Activated CD8-positive, alpha-beta T cell treated with anti-CD3 and anti-CD28 coated beads for 36 hours (primary cell): Measurements from ENCODE around the gene IPO5. TPM values are rescaled to one million over a fixed set of nuclear protein-coding genes. Genes with fewer than 3 reads are reported as not detected.
A peak's percentile ranks its signal among the peaks of the same experiment; 100 is the strongest.

Experiments used
- ATAC-seq: fragments of 200-7000 bp; cut with Tn5 transposase; one replicate; pipeline ENCODE4 v1.10.0; 2021; ENCODE audit warnings: mild to moderate bottlenecking, moderate library complexity
- CTCF ChIA-PET: fragments of 350-600 bp; sonication (Branson Sonifier 250); formaldehyde crosslinking; loops from one replicate; lab custom pipeline; 2021; ENCODE audit warnings: antibody characterized with exemption; lab: Charles Lee
- POLR2A ChIA-PET: fragments of 350-600 bp; sonication (Branson Sonifier 250); formaldehyde crosslinking; loops from one replicate; lab custom pipeline; 2021; ENCODE audit warnings: antibody characterized with exemption; lab: Charles Lee
- DNase-seq: peaks from one replicate; pipeline ENCODE4 v3.0.0-alpha.2; 2020
- H3K27ac Mint-ChIP-seq: one replicate; pipeline ENCODE4 v1.8.0; 2021; ENCODE audit warnings: mild to moderate bottlenecking, mixed read lengths
- H3K27me3 Mint-ChIP-seq: one replicate; pipeline ENCODE4 v1.8.0; 2021; ENCODE audit warnings: mixed read lengths
- H3K36me3 Mint-ChIP-seq: one replicate; pipeline ENCODE4 v1.8.0; 2021; ENCODE audit warnings: low read depth, mixed read lengths
- H3K4me1 Mint-ChIP-seq: one replicate; pipeline ENCODE4 v1.8.0; 2021; ENCODE audit warnings: low read depth, mixed read lengths
- H3K4me3 Mint-ChIP-seq: one replicate; pipeline ENCODE4 v1.8.0; 2021; ENCODE audit warnings: mild to moderate bottlenecking, moderate library complexity, mixed read lengths
- H3K9me3 Mint-ChIP-seq: one replicate; pipeline ENCODE4 v1.8.0; 2021; ENCODE audit warnings: mixed read lengths
- intact Hi-C: fragments of 100-400 bp; cut with micrococcal nuclease; formaldehyde crosslinking; loops from one replicate; pipeline ENCODE4 v1.10.0; 2022
- total RNA-seq, 2 experiments: library from RNA; stranded (reverse); gene quantifications; one replicate each; pipeline ENCODE4 v1.2.3, GENCODE V29; 2021
- TF ChIP-seq, protein P1 (sequence below): fragments of 200-600 bp; IDR thresholded peaks from one replicate; pipeline ENCODE4 v1.8.0; 2022; ENCODE audit warnings: antibody characterized with exemption, mild to moderate bottlenecking

IPO5 gene
- total RNA-seq, 2 experiments from 2014 or later: 242 to 250 TPM

DNA sequence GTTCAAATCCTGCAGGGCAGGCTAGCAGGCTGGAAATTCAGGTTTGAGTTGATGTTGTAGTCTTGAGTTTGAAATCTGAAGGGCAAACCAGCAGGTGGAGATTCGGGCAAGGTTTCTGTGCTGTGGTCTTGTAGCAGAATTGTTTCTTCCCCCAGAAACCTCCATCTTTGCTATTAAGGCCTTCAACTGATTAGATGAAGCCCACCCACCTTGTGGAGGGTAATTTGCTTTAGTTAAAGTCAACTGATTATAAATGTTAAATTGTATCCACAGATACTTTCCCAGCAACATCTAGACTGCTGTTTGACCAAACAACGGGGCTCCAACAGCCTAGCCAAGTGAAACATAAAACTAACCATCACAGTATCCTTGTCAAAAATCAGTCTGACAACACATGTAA, 9.4 kb downstream of the IPO5 start:
- no peak for ATAC-seq
- H3K4me1 Mint-ChIP-seq: no peaks in the 10 kb centered on the region
- no peaks in the 10 kb centered on the region for H3K36me3 Mint-ChIP-seq
- POLR2A ChIA-PET: no interaction called here
- no peak overlapping the region for H3K27ac Mint-ChIP-seq
- intact Hi-C loops: no loop called here
- no peak for DNase-seq
- TF ChIP-seq, protein P1, sequence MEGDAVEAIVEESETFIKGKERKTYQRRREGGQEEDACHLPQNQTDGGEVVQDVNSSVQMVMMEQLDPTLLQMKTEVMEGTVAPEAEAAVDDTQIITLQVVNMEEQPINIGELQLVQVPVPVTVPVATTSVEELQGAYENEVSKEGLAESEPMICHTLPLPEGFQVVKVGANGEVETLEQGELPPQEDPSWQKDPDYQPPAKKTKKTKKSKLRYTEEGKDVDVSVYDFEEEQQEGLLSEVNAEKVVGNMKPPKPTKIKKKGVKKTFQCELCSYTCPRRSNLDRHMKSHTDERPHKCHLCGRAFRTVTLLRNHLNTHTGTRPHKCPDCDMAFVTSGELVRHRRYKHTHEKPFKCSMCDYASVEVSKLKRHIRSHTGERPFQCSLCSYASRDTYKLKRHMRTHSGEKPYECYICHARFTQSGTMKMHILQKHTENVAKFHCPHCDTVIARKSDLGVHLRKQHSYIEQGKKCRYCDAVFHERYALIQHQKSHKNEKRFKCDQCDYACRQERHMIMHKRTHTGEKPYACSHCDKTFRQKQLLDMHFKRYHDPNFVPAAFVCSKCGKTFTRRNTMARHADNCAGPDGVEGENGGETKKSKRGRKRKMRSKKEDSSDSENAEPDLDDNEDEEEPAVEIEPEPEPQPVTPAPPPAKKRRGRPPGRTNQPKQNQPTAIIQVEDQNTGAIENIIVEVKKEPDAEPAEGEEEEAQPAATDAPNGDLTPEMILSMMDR: no peak
- H3K9me3 Mint-ChIP-seq: no peaks in the 10 kb centered on the region
- CTCF ChIA-PET: no interaction called here
- peaks cover 8% of the 10 kb centered on the region for H3K27me3 Mint-ChIP-seq
- no peak overlapping the region for H3K4me3 Mint-ChIP-seq

DNA sequence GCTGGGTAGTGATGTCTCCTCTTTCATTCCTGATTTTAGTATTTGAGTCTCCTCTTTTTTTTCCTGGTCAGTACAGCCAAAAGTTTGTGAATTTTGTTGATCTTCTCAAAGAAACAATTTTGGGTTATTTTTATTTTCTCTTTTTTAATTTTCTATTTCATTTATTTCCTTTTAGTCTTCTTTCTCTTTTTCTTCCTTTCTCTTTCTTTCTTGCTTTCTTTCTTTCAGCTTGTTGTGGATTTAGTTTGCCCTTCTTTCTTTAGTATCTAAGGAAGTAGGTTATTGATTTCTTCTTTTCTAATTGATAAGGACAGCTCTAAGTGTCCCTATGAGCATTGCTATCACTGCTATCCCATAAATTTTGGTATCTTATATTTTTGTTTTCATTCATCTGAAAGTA, 13.8 kb downstream of the IPO5 start:
- no peak overlapping the region for H3K4me3 Mint-ChIP-seq
- ChIA-PET POLR2A (no interaction called here), CTCF (interaction anchor here (1.7 kb wide), 1 partner anchor 111 kb away, joined by 4 read pairs; no protein-coding TSS in a partner anchor)
- no peaks in the 10 kb centered on the region for H3K36me3 Mint-ChIP-seq
- peaks cover 8% of the 10 kb centered on the region for H3K27me3 Mint-ChIP-seq
- ATAC-seq (no peak), DNase-seq (no peak)
- H3K4me1 Mint-ChIP-seq: no peaks in the 10 kb centered on the region
- H3K27ac Mint-ChIP-seq: no peak overlapping the region
- TF ChIP-seq, protein P1: no peak
- H3K9me3 Mint-ChIP-seq: no peaks in the 10 kb centered on the region
- intact Hi-C loops: no loop called here

DNA sequence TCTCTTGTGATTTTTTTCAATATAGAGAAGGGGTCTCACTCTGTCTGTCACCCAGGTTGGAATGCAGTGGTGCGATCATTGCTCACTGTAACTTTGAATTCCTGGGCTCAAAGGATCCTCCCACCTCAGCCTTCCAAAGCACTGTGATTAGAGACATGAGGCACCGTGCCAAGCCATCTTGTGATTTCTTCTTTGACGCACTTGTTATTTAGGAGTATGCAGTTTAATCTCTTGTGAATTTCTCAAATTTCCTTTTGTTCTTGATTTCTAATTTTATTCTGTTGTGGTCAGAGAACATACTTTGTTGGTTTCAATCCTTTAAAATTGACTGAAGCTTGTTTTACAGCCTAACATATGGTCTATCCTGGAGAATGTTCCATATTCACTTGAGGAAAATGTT, 14.5 kb downstream of the IPO5 start:
- H3K36me3 Mint-ChIP-seq: no peaks in the 10 kb centered on the region
- DNase-seq (no peak), ATAC-seq (no peak)
- H3K9me3 Mint-ChIP-seq: no peaks in the 10 kb centered on the region
- POLR2A ChIA-PET: no interaction called here
- H3K27me3 Mint-ChIP-seq: peaks cover 9% of the 10 kb centered on the region
- no peaks in the 10 kb centered on the region for H3K4me1 Mint-ChIP-seq
- H3K4me3 Mint-ChIP-seq: no peak overlapping the region
- intact Hi-C loops: no loop called here
- TF ChIP-seq, protein P1: no peak
- CTCF ChIA-PET: interaction anchor here (1.7 kb wide), 1 partner anchor 112 kb away, joined by 4 read pairs; no protein-coding TSS in a partner anchor
- H3K27ac Mint-ChIP-seq: no peak overlapping the region

DNA sequence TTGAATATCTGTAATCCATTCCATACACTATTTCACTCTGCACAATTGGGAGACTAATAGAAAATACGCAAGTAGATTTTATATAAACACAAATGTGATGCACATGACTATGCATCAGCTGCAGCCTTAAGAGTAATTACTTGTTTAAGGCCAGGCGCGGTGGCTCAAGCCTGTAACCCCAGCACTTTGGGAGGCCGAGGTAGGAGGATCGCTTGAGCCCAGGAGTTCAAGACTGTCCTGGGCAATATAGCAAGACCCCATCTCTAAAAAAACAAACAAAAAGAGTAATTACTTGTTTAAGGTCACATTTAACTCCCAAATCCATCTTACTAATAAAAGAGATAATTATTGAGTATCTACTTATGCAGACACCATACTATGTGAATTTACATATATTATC, 18.0 kb downstream of the IPO5 start:
- ChIA-PET POLR2A (no interaction called here), CTCF (no interaction called here)
- TF ChIP-seq, protein P1: no peak
- ATAC-seq: no peak
- Mint-ChIP-seq H3K4me3 (no peak overlapping the region), H3K27me3 (peaks cover 6% of the 10 kb centered on the region), H3K27ac (no peak overlapping the region), H3K4me1 (peaks cover 3% of the 10 kb centered on the region), H3K36me3 (no peaks in the 10 kb centered on the region), H3K9me3 (no peaks in the 10 kb centered on the region)
- DNase-seq: no peak
- intact Hi-C loops: loop anchor here (10.0 kb wide), 2 partner anchors 117 to 537 kb away; partner anchors contain the start of gene RAP2A

DNA sequence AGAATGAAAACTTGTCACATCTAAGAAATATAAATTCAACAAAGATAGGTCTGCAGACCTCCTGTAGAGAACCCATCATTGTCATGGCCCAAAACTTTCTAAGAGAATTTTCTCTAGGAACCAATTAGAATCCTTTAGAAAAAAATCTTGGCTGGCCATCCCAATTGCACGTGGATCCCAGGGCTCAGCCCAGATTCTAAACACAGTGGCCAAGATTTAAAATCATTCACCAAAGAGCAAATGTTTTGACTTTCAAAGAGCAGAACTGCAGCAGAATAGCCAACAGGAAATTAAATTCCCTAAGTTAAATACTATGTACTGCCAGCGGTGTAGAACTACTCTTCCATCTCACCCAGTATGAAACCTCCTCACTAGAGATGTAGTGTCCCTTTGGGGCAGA, 21.3 kb downstream of the IPO5 start:
- peaks cover 14% of the 10 kb centered on the region for H3K36me3 Mint-ChIP-seq
- ChIA-PET POLR2A (no interaction called here), CTCF (no interaction called here)
- no peaks in the 10 kb centered on the region for H3K9me3 Mint-ChIP-seq
- peaks cover 20% of the 10 kb centered on the region for H3K4me1 Mint-ChIP-seq
- peaks cover 1% of the 10 kb centered on the region for H3K27me3 Mint-ChIP-seq
- no peak for DNase-seq
- peak overlapping the region; percentile 59 for H3K27ac Mint-ChIP-seq
- peak overlapping the region; percentile 89 for H3K4me3 Mint-ChIP-seq
- ATAC-seq: no peak
- intact Hi-C loops: loop anchor here (10.0 kb wide), 2 partner anchors 120 to 540 kb away; partner anchors contain the start of gene RAP2A
- TF ChIP-seq, protein P1: no peak
